Measurements from ENCODE around the gene ZNF441. TPM values are rescaled to one million over a fixed set of nuclear protein-coding genes. Genes with fewer than 3 reads are reported as not detected.

Gene ZNF441
- total and polyA plus RNA-seq, 4 donors, result 1.8 to 7.4 (median 5.7) TPM

GRCh38 chr19:11833541-11833940, 66.7 kb downstream of the ZNF441 start:
- DNase-seq (ENCODE audit: low spot score), result no peak
- H3K9ac ChIP-seq (ENCODE audit: low read depth in 1 of 2, low read length in 2 of 2), result no peak overlapping the region
- H3K27ac ChIP-seq (ENCODE audit: low read depth in 1 of 2, low read length in 2 of 2), result no peak overlapping the region
- TF ChIP-seq ZBTB33 (IDR thresholded peaks at IDR 0.05) (no peak), JUND (IDR thresholded peaks at IDR 0.05) (no peak), EGR1 (IDR thresholded peaks at IDR 0.05; ENCODE audit: low read depth in 2 of 2) (no peak)
- 98% methylated on average over 2 of the region's 2 CpGs for WGBS
- no peaks in the 10 kb centered on the region for H3K27me3 ChIP-seq (ENCODE audit: control insufficient read depth in 4 of 4, insufficient read depth in 4 of 4, low read length in 3 of 4)
- peak overlapping the region in 2 of 3 donors; percentile 27 to 51 for H3K4me3 ChIP-seq (ENCODE audit: low read depth in 1 of 3, low read length in 3 of 3)
- H3K4me1 ChIP-seq (ENCODE audit: control insufficient read depth in 4 of 4, insufficient read depth in 4 of 4, low read length in 3 of 4), result no peaks in the 10 kb centered on the region
- peaks cover 12 to 41% (median 35%) of the 10 kb centered on the region in 4 donors for H3K36me3 ChIP-seq (ENCODE audit: control insufficient read depth in 4 of 4, insufficient read depth in 3 of 4, low read depth in 1 of 4, low read length in 3 of 4)
- H3K9me3 ChIP-seq (ENCODE audit: control insufficient read depth in 4 of 4, low read length in 3 of 4), result peaks cover 31 to 55% (median 38%) of the 10 kb centered on the region in 4 donors

Other genes with a start within 250 kb of the ZNF441 start
- gene ECSIT, start 237.9 kb upstream of the ZNF441 start, total RNA-seq, result 10 to 100 TPM; 20.5 to 34.9 TPM
- 10 to 100 TPM; 27.2 to 37.4 TPM for gene ECSIT, start 237.9 kb upstream of the ZNF441 start, polyA plus RNA-seq
- 1 to 10 TPM in 1 of 2 donors, under 1 TPM in 1; 0.09 to 5.9 TPM for gene CNN1, start 228.1 kb upstream of the ZNF441 start, total RNA-seq
- 1 to 10 TPM in 1 of 2 donors, under 1 TPM in 1; 0.29 to 4.1 TPM for gene CNN1, start 228.1 kb upstream of the ZNF441 start, polyA plus RNA-seq
- gene ELOF1, start 207.8 kb upstream of the ZNF441 start, total RNA-seq, result 10 to 100 TPM; 11.1 to 15.5 TPM
- gene ELOF1, start 207.8 kb upstream of the ZNF441 start, polyA plus RNA-seq, result 10 to 100 TPM; 32.5 to 37.9 TPM
- 10 to 100 TPM; 20.7 to 30.5 TPM for gene ACP5, start 189.4 kb upstream of the ZNF441 start, total RNA-seq
- gene ACP5, start 189.4 kb upstream of the ZNF441 start, polyA plus RNA-seq, result 10 to 100 TPM; 18.6 to 26.9 TPM
- 1 to 10 TPM; 7.6 to 9.6 TPM for gene ZNF627, start 169.5 kb upstream of the ZNF441 start, total RNA-seq
- gene ZNF627, start 169.5 kb upstream of the ZNF441 start, polyA plus RNA-seq, result 1 to 10 TPM; 3.2 to 3.3 TPM
- 1 to 10 TPM; 3.1 to 6.4 TPM for gene ZNF823, start 28.1 kb upstream of the ZNF441 start, total RNA-seq
- gene ZNF823, start 28.1 kb upstream of the ZNF441 start, polyA plus RNA-seq, result 1 to 10 TPM; 2.4 to 3.0 TPM
- gene ZNF491, start 31.5 kb downstream of the ZNF441 start, total RNA-seq, result 1 to 10 TPM in 1 of 2 donors, under 1 TPM in 1; 0.98 to 1.8 TPM
- gene ZNF491, start 31.5 kb downstream of the ZNF441 start, polyA plus RNA-seq, result under 1 TPM; 0.24 to 0.51 TPM
- gene ZNF440, start 47.3 kb downstream of the ZNF441 start, total RNA-seq, result 1 to 10 TPM; 7.2 to 8.5 TPM
- 1 to 10 TPM; 1.3 to 1.5 TPM for gene ZNF440, start 47.3 kb downstream of the ZNF441 start, polyA plus RNA-seq
- 1 to 10 TPM; 2.0 to 2.4 TPM for gene ZNF439, start 81.7 kb downstream of the ZNF441 start, total RNA-seq
- under 1 TPM; 0.33 to 0.61 TPM for gene ZNF439, start 81.7 kb downstream of the ZNF441 start, polyA plus RNA-seq
- gene ZNF69, start 120.8 kb downstream of the ZNF441 start, total RNA-seq, result 10 to 100 TPM; 11.8 to 12.0 TPM
- 1 to 10 TPM; 2.5 to 5.9 TPM for gene ZNF69, start 120.8 kb downstream of the ZNF441 start, polyA plus RNA-seq
- gene ZNF700, start 158.1 kb downstream of the ZNF441 start, total RNA-seq, result 10 to 100 TPM in 1 of 2 donors, 1 to 10 TPM in 1; 8.9 to 13.7 TPM
- 1 to 10 TPM; 3.1 to 4.5 TPM for gene ZNF700, start 158.1 kb downstream of the ZNF441 start, polyA plus RNA-seq
- 1 to 10 TPM; 1.3 TPM for gene ZNF763, start 198.0 kb downstream of the ZNF441 start, total RNA-seq
- gene ZNF763, start 198.0 kb downstream of the ZNF441 start, polyA plus RNA-seq, result under 1 TPM; 0.31 to 0.54 TPM